ENCODE results near the gene NAT16. TPM values are rescaled to one million over a fixed set of nuclear protein-coding genes. Genes with fewer than 3 reads are reported as not detected.

NAT16 gene
- total and polyA plus RNA-seq, 9 of the 15 experiments (the other 6 are each of a cell fraction or from before 2014, with no cell fraction given) = 0.04 TPM; not detected in 8

DNA sequence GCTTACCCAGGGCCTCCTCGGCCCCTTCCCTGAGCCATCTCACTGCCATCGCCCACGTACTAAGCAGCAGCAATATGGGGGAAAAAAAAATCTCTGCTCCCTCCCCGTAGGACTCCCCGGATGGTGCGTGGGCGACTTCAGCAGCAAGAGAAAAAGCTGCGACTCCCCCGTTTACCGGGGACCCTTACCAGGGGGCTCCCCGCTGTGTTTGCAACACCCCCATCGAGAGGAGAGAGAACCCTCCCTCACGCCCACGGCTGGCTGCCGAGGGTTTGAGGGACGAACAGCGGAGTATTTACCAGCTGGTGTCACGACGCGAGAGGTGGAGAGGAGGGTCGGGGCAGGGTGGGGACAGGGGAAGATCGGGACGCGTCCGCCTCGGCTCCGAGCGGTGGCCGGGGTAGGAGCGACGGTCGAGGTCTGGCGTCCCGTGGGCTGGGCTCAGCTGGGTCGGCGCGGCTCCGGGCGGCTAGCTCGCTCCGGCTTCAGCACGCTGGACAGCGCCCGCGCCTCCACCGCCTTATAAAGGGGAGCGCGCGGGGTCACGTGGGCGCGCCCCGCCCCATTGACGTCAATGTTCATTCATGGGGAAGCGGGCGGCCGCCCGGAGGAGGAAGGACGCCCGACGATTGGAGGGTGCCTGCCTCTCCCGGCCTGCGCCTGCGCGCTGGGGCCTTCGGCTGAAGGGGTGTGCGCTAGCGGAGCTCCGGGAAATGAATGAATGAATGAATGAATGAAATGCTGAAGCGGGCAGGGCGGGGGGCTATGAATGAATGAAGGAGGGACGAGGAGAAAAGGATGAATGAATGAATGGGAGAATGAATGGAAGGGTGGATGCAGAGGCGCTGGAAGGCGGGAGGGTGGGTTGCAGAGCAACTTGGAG lies 14.8 kb downstream of the NAT16 start, which contains the start of gene VGF (continued):
- TF ChIP-seq, protein P1, sequence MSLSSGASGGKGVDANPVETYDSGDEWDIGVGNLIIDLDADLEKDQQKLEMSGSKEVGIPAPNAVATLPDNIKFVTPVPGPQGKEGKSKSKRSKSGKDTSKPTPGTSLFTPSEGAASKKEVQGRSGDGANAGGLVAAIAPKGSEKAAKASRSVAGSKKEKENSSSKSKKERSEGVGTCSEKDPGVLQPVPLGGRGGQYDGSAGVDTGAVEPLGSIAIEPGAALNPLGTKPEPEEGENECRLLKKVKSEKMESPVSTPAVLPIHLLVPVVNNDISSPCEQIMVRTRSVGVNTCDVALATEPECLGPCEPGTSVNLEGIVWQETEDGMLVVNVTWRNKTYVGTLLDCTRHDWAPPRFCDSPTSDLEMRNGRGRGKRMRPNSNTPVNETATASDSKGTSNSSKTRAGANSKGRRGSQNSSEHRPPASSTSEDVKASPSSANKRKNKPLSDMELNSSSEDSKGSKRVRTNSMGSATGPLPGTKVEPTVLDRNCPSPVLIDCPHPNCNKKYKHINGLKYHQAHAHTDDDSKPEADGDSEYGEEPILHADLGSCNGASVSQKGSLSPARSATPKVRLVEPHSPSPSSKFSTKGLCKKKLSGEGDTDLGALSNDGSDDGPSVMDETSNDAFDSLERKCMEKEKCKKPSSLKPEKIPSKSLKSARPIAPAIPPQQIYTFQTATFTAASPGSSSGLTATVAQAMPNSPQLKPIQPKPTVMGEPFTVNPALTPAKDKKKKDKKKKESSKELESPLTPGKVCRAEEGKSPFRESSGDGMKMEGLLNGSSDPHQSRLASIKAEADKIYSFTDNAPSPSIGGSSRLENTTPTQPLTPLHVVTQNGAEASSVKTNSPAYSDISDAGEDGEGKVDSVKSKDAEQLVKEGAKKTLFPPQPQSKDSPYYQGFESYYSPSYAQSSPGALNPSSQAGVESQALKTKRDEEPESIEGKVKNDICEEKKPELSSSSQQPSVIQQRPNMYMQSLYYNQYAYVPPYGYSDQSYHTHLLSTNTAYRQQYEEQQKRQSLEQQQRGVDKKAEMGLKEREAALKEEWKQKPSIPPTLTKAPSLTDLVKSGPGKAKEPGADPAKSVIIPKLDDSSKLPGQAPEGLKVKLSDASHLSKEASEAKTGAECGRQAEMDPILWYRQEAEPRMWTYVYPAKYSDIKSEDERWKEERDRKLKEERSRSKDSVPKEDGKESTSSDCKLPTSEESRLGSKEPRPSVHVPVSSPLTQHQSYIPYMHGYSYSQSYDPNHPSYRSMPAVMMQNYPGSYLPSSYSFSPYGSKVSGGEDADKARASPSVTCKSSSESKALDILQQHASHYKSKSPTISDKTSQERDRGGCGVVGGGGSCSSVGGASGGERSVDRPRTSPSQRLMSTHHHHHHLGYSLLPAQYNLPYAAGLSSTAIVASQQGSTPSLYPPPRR (CRISPR knock-in tag; IDR thresholded peaks at IDR 0.05; ENCODE audit: borderline replicate concordance) = peak; percentile 67; the same call in 1 of the 2 replicates
- TF ChIP-seq BHLHE40 (IDR thresholded peaks at IDR 0.05; ENCODE audit: low read length) (peak; percentile 96), SRSF1 (IDR thresholded peaks at IDR 0.05; ENCODE audit: low read depth, low read length) (no peak), LCOR (CRISPR knock-in tag; IDR thresholded peaks at IDR 0.05) (peak; percentile 98), ZBTB26 (CRISPR knock-in tag; IDR thresholded peaks at IDR 0.05) (0 out of 2 replicates have a peak, but pooled peaks have one; percentile 5), EP300 (IDR thresholded peaks at IDR 0.05; ENCODE audit: low read length) (no peak), HNRNPL (IDR thresholded peaks at IDR 0.05; ENCODE audit: low read depth, low read length) (no peak), ZC3H4 (CRISPR knock-in tag; IDR thresholded peaks at IDR 0.05; ENCODE audit: borderline replicate concordance) (no peak)
- TF ChIP-seq, protein P2, sequence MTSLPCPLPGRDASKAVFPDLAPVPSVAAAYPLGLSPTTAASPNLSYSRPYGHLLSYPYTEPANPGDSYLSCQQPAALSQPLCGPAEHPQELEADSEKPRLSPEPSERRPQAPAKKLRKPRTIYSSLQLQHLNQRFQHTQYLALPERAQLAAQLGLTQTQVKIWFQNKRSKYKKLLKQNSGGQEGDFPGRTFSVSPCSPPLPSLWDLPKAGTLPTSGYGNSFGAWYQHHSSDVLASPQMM (CRISPR knock-in tag; IDR thresholded peaks at IDR 0.05) = no peak
- TF ChIP-seq, protein P3, sequence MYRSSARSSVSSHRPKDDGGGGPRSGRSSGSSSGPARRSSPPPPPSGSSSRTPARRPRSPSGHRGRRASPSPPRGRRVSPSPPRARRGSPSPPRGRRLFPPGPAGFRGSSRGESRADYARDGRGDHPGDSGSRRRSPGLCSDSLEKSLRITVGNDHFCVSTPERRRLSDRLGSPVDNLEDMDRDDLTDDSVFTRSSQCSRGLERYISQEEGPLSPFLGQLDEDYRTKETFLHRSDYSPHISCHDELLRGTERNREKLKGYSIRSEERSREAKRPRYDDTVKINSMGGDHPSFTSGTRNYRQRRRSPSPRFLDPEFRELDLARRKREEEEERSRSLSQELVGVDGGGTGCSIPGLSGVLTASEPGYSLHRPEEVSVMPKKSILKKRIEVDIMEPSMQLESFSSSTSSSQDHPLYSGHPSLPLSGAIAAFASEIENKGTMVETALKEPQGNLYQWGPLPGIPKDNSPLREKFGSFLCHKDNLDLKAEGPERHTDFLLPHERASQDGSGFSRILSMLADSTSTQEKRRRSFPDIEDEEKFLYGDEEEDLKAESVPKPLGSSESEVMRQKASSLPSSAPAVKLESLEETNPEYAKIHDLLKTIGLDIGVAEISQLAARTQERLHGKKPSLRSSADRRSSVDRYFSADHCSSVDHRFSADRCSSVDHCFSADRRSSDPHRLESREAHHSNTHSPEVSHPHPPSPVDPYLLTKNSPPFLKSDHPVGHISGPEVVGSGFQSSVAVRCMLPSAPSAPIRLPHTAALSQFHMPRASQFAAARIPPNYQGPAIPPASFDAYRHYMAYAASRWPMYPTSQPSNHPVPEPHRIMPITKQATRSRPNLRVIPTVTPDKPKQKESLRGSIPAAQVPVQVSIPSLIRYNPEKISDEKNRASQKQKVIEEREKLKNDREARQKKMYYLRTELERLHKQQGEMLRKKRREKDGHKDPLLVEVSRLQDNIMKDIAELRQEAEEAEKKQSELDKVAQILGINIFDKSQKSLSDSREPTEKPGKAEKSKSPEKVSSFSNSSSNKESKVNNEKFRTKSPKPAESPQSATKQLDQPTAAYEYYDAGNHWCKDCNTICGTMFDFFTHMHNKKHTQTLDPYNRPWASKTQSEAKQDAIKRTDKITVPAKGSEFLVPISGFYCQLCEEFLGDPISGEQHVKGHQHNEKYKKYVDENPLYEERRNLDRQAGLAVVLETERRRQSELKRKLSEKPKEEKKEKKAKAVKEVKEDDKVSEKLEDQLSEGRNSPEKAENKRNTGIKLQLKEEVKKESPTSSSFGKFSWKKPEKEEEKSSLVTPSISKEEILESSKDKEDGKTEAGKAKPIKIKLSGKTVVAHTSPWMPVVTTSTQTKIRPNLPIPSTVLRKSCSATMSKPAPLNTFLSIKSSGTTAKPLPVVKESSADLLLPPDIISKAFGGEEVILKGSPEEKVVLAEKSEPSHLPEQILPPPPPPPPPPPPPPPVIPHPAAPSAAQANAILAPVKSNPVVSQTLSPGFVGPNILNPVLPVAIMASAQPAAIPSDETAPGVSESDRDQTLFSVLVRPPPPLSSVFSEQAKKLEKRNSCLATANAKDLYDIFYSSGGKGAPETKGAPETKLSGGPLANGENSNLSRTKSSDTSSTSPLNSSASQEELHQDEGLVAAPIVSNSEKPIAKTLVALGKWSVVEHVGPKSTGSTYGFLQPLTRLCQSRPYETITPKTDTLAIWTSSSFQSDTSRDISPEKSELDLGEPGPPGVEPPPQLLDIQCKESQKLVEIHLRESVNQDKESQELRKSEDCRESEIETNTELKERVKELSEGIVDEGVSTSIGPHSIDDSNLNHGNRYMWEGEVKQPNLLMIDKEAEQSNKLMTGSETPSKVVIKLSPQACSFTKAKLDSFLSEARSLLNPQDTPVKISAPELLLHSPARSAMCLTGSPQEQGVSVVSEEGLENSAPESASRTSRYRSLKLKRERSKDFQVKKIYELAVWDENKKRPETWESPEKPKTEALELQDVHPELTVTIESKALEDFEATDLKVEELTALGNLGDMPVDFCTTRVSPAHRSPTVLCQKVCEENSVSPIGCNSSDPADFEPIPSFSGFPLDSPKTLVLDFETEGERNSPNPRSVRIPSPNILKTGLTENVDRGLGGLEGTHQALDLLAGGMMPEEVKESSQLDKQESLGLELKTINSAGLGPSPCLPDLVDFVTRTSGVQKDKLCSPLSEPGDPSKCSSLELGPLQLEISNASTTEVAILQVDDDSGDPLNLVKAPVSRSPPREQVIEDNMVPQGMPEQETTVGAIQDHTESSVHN (IDR thresholded peaks at IDR 0.05; ENCODE audit: borderline replicate concordance in 1 of 2, low read depth in 1 of 2) = no peak
